NCI-H510A (cell line): ENCODE results near the gene CSNK1G1.
"Not testable (repeated sequence)": the region's sequence is repeated elsewhere in the genome, so short reads cannot be mapped to it uniquely, and the experiment has no call there.

Experiments
- DNase-seq: peaks from one replicate; lab custom pipeline; 2025; lab: John Stamatoyannopoulos, UW

CSNK1G1 gene

GRCh38 chr15:64237677-64238076 lies 118.3 kb downstream of the CSNK1G1 start:
- no peak for DNase-seq

- no peak for DNase-seq
Measured at GRCh38 chr15:64236156-64236894, 119.6 kb downstream of the CSNK1G1 start.

DNA sequence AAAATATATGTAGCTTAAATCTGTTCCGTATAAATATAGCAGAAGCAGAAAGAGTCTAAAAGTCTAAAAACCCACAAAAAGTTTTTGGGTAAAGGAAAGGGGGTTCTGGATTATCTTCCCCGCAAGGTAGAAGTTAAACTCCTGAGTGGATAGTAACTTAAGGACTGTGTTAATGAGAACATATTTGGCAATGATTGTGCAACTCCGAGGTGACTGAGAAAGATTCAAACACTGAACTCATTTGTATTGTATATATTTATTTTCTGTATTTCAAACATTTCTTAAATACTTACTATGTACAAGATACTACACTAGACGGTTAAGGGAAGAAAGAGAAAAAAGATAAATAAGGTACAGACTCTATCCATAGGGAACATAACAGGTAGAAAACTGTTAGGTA lies 120.4 kb downstream of the CSNK1G1 start:
- DNase-seq = no peak

GRCh38 chr15:64233299-64233698 lies 122.7 kb downstream of the CSNK1G1 start:
- DNase-seq = no peak

- no peak for DNase-seq
Measured at GRCh38 chr15:64232400-64232799, 123.6 kb downstream of the CSNK1G1 start.

DNA sequence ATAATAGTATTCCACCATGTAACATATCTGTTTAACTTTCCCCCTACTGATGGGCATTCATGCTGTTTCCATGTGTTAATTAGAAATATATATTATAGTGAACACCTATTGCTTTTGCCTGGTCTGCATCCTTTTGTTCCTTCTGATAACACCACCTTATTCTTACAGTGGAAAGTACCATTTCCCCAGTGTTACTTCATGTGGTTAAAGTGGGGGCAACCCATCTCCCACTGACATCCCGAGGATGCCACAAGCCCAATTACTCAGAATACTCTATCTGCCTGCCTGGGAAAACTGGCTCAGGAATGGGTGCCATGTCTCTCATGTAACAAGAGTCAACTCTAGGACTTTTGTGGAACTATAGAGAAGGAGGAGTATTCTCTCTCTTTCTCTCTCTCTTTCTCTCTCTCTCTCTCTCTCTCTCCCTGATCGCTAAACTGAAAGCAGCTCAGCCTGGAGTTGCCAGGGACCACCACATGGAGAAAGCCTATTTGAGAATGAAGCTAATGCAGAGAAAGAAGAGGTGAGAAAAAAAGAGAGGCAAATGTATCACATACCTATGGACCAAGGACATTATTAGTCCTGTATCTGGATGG lies 126.7 kb downstream of the CSNK1G1 start:
- DNase-seq = no peak

GRCh38 chr15:64225804-64226203 lies 130.2 kb downstream of the CSNK1G1 start:
- no peak for DNase-seq

DNA sequence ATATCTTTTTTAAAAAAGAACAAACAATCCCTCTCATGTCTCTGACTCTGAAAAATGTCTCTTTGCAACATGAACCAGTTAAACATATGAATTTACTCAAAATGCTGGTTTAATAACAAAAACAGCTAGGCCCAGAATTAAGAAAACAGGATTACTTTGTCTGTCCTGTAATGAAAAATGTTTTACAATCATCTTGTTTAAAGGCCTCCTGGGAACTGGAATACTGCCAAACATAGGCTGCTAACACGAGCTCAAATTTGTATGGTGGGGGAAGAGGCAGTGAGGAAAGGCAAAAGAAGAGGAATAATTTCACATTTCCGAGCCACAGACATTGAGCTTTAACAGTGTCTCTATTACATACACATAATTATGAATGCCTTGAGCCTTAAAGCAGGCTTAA lies 131.5 kb downstream of the CSNK1G1 start:
- DNase-seq = no peak

- no peak for DNase-seq
Measured at GRCh38 chr15:64223882-64224281, 132.1 kb downstream of the CSNK1G1 start.

- no peak for DNase-seq
Measured at GRCh38 chr15:64222573-64223366, 133.2 kb downstream of the CSNK1G1 start.

- not testable (repeated sequence) for DNase-seq
Measured at GRCh38 chr15:64221911-64222310, 134.1 kb downstream of the CSNK1G1 start.

DNA sequence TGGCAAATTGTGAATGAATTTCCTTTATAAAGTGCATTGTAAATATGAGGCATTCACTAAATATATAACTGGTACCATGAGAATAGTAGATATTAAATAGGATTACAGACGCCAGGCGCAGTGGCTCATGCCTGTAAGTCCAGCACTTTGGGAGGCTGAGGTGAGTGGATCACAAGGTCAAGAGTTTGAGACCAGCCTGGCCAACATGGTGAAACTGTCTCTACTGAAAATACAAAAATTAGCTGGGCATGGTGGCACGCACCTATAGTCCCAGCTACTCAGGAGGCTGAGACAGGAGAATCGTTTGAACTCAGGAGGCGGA lies 138.6 kb downstream of the CSNK1G1 start:
- not testable (repeated sequence) for DNase-seq

DNA sequence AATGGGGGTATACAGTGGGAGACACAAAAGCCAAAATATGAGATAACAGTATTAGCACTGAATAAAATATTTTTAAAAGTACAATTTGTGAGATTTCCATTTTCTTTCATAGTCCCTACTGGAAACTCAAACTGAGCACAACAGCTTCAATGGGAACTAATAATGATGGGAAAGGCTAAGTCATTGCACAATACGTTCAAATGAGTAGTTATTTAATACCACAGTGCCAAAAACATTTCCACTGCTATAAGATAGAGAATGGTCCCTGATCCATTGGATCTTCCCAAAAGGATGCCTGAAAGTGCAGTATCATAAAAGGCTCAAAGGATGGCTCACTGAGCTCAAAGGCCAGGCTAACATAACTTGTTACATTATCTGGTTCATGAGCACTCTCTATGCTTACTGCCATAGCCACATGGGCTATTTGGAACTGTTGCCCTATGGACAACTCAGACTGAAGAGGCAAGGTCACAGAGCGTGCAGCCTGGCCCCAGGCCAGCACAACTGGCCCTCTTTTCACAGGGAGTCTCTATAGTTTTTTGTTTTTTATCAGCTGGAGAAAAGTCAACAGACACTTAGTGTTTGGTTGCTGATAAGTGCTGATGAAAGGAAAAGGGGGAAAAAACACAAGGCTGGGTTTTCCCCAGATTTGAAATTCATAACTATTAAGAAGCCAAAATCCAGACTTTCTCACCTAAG lies 139.1 kb downstream of the CSNK1G1 start:
- no peak for DNase-seq

DNA sequence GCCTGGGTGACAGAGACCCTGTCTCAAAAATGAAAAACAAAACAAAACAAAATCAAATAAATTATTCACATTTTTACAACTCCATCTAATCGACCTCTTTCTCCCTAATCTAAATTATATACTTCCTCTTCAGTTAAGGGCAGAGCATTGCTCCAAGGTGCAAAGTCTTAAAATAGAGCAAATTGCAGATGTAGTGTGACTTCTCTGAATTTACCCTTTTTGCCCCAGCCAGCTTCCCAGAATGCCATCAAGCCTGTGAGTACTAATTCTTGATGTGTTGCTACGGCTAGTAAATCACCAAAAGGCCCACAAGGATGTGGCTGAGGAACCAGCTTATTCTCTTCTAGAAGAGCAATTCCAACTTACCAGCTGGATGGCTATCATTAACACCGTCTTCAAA lies 139.8 kb downstream of the CSNK1G1 start:
- DNase-seq = no peak

- no peak for DNase-seq
Measured at GRCh38 chr15:64213646-64214045, 142.3 kb downstream of the CSNK1G1 start.

DNA sequence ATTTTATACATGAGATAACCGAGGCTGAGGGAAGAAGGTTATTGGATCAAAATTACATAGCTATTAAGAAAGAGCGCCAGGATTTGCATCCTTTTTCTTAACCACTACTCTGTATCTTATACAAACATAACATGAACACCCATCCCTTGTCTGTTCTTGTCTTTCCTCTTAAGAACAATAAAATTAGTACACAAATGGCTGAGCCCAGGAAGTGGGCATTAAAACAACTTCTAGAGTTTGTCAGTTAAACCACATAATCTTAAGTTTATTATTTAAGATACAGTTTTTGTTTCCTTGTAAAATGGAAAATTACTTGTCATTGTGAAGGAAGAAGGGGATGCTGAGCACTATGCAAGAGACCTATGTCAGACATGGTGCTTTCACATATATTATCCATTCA lies 144.3 kb downstream of the CSNK1G1 start:
- no peak for DNase-seq

DNA sequence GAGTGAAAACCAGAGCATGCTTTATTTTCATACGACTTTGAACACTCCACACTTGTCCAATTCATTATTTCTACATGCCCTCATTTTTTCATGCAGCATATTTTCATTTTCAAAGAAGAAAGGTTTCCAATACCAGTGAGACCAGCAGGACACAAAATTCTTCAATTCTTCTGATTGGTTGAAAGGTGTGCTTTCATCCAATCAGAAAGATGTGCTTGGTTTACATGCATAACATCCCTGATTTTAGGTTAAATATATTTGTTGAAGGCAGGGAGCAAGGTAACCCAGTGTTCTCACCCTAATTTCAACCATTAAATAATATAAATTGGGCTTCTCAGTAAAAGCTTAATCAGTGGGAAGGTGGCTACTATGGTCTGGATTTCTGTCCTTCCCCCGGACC lies 145.6 kb downstream of the CSNK1G1 start:
- no peak for DNase-seq

GRCh38 chr15:64209680-64210334 lies 146.2 kb downstream of the CSNK1G1 start:
- no peak for DNase-seq

- DNase-seq = no peak
Measured at GRCh38 chr15:64205202-64205601, 150.8 kb downstream of the CSNK1G1 start.

GRCh38 chr15:64197425-64197824 lies 158.5 kb downstream of the CSNK1G1 start:
- DNase-seq = no peak

DNA sequence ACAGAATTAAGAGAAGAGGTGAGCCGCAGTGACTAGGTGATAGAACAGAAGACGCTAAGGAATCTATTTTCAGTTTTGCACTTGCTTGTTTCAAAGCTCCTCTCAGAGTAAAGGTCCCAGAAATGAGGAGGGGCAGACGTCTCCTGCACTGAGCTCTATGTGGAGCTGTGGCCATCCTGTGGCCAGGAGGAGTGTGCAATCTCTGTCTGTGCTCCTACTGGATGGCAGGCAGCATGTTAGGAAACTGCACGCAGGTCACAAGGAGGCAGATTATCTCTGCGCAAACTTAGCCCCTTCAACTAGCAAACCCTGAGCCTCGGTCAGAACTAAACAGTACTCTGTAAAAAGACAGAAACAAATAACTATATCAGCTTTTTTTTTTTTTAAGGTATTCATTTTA lies 162.0 kb downstream of the CSNK1G1 start:
- DNase-seq = no peak
